NCI-H226 (cell line): ENCODE results near the gene PADI3.
"Not testable (repeated sequence)": the region's sequence is repeated elsewhere in the genome, so short reads cannot be mapped to it uniquely, and the experiment has no call there.

Experiments used
- DNase-seq: peaks from one replicate; pipeline ENCODE4 v3.0.0-alpha.2; 2015

PADI3 gene

DNA sequence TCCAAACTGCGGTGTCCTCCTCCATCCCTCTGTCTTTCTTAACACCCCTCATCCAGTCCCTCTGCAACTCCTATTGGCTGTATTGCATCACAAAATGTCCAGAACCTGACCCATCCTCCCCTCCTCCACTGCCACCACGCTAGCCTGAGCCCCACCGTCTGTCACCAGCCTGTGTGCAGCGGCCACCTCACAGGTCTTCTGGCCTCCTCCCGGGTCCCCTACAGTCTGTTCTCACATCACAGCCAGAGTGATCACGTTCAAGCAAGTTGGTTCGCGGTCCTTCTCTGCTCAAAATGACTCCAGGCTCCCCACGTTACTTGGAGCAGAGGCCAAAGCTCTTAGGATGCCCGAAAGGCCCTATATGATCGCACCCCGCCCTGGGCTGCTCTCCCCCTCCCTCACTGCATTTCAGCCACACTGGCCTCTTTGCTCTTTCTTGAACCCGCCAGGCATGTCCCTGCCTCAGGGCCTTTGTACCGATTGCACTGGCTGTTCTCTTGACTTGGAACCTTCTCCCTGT lies 56.7 kb downstream of the PADI3 start:
- DNase-seq = no peak

DNA sequence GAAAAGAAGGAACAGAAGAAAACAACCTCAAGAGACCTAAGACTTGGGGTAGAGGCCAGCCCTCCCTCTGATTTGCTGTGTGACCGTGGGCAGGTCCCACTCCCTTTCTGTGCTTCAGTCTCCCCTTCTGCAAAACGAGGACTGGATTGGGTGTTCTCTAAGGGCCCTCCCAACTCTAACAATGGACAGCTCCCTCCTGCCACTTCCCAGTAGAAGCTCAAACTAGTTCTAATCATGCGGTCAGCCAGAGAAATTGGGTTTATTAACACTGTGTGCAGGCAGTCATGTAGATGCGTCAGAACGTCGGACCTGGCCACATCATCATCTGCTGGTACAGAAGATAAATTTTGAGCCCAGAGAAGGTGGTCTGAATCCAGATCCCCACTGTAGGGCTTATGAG lies 57.5 kb downstream of the PADI3 start:
- no peak for DNase-seq

DNA sequence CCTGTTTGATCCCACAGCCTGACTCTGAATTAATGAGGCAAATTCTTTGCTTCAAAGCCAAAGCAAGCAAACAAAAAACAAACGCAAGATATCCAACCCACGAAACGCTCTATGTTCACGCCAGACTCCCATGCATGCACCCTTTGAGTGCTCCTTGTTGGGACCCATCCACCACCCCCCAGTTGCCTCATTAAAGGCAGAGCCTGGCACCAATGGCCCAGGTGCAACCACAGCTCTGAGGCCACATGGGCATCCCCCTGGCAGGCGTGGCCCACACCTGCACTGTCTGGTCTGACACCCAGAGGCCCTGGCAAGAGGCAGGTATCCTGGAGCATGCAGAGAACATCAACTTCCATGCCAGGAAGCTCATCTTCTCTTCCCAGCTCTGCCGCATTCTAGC lies 58.0 kb downstream of the PADI3 start:
- DNase-seq = no peak

DNA sequence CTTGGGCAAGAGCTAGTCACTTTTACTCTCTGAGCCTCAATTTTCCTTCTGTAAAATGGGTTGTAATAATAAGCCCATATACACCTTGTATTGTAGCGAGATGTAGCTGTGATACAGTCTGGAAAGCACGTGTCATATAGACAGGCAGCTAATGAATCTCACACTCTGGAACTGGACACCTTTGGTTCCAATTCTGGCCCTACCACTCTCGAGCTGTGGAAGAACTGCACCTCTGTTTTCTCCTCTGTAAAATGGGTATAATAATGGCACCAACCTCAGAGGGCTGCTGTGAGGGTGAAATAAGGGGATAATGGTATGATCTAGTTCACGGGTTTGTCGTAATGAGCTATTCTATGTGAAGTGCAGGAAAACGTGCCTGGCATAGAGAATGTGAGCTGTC lies 58.4 kb downstream of the PADI3 start:
- DNase-seq = no peak

DNA sequence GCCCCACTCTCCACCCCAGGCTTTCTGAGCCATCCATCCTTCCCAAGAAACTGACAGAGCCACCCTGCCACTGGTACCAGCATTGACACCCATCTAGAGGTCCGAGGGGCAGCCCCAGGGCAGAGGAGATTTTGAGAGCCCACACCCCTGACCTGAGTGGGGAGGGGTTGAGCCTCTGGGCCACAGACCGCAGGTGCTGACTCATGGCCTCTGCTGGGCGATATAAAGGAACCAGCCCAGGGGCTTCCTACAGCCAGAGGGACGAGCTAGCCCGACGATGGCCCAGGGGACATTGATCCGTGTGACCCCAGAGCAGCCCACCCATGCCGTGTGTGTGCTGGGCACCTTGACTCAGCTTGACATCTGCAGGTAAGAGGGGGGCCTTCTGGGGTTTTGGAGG lies 59.0 kb downstream of the PADI3 start, which contains the start of gene PADI4:
Gene PADI4, plus strand, starts transcription at position 252 of the 400 bp plus-strand sequence. Its CDS starts 26 bp downstream, at position 278.
- no peak for DNase-seq

DNA sequence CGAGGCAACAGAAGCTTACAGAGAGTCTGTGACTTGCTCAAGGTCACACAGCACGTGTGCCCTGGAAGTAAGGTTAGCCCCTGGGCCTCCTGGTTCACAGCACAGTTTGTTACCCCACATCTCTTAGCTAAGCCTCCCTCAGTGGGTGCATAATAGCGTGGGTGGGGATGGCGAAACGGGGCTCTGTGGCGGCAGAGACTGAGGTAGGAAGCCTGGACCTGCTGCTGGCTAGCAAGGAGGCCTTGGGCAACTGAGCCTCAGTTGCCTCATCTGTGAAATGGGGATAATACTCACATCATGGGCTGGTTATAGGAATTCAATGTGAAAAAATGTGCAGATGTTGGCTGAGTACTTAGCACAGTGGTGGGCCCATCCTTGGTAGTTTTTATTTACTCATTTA lies 59.7 kb downstream of the PADI3 start:
- no peak for DNase-seq

DNA sequence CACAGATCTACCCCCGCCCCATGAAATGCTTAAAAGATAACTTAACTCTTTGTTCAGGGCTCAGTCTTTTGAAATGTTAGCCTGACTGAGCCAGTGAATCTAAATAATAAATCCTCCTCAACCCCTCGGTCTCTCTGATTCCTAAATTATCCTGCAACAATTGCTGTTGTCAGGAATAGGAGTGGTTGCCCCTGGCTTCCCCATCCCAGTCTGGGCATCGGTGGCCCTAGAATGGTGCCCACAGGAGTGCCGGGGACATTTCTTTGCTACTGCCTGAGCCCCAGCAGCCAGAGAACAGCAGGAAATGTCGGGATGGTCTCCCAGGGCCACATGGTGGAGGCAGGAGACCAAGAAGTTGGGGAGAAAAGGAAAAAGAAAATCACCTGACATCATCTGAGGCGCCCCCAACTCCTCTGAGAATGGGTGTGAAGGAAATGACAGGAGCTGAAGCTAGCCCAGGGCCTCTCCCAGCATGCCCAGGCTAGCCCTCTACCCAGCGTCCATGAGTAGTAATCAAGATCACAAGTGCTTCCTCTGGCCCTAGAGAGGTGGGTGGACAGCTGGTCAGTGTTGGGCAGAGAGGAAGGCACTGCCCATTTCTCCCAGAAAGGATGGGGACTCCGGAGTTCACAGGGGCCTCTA lies 60.6 kb downstream of the PADI3 start:
- no peak for DNase-seq

DNA sequence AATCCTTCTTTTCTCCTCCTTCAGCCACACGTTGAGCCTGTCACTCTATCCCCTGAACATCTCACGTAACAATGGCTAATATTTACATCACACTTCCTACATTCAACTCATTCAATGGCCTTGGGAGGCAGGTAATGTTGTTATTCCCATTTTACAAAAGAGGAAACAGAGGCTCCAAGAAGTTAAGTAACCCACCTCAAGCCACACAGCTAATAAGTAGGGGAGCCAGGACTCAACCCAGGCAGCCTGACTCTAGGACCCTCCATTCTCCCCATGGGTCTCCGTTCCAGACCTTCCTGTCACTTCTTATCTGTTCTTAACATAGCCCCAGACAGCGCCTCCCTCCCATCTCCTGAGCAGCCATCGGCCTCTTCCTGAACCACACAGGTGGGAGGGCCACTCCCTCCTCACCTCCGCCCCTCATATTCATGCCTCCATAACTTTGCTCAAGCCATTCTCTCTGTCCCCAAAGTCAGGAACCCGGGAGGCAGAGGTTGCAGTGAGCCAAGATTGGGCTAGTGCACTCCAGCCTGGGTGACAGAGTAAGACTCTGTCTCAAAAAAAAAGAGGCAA lies 61.3 kb downstream of the PADI3 start:
- no peak for DNase-seq

DNA sequence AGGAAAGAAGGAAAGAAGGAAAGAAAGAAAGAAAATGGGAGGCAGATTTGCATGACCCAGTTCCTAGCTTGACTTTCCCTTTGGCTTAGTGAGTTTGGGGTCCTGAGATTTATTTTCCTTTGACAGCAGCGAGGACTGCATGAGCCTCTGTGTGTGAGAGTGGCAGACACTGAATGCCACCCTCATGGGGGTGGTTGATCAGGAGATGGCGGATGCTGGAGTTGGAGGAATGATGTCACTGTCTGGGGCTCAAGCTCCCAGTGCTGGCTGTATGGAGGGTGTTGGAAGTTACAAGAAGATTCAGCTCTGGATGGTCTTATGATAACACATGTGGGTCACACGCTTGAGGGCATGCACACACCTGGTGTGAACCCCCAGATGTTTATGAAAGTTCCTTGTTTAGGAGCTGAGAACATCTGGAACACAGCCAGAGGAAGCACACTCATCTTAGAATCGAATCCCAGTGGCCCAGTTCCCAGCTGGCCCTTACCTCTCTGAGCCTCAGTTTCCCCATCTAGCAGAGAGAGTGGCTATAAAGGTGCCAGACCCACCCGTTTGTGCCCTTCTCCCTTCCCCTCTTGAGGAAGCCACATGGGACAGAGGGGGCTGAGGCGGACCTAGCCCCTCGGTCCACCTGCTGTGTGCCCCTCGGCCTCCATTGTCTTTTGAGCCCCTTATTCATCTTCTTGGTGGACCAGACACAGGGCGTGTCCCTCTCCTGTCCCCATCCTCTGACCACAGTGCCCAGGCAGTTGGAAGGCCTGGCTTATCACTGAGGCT lies 64.8 kb downstream of the PADI3 start:
- DNase-seq = no peak

DNA sequence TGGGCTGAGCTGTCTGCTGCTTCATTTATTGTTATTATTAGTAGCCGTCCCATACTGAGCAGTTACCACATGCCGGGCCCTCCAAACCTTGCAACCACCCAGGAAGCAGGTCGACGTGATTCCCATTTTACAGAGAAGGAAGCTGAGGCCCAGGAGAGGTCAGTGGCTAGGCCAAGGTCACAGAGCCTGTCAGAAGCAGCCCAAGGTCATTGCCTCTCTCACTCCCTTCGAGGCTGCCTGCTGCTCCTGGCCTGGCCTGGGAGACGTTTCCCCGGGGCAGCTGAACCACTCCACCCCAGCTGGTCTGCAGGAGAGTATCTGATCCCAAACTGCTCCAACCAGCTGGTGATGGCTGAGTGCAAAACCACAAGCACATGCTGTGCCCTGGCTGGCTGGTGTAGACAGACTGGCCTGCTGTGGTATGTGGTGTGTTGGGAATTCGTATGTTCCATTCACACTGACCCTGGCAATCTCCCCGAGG lies 65.6 kb downstream of the PADI3 start:
- DNase-seq = no peak

DNA sequence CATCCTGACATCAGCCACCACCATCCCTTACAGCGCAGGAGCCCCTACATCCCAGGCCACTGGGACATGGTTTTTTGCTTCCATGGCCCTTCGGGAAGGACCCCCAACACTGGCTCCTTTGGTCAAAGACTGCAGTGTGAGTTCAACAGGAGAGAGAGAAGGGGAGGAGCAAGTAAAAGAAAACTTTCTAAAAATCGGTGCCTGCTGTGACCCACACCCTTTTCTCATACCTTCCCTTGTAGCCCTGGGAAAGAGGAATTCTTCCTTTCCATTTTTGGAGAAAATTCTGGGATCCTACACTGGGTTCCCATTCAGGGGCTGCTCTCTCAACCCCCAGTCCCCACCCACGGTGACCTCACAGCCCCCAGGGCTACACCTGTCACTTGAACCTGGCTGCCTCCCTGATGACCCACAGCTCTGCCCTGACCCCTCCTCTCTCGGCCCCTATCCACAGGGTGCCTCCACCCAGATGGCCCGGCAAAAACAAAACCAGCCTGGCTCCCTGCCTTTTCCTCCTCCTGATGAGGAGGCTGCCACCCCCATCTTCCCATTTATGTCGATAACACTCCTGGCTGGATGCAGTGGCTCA lies 66.7 kb downstream of the PADI3 start:
- DNase-seq = no peak

DNA sequence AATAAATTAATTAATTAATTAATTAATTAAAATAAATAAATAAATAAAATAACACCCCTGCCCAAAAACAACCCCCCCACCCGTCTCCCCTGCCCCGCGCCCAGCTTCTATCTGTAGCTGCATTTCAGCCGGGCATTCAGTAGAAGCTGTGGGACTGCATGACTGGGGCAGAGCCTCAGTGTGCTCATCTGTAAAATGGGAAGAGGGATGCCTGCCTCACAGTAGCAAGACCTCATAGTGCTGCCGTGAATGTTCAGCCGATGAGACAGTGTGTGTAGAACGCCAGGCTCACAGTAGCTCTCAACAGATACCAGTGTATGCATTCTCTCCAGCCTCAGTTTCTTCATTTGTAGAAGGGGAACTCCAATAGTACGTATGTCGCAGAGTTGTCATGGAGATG lies 67.8 kb downstream of the PADI3 start:
- no peak for DNase-seq

DNA sequence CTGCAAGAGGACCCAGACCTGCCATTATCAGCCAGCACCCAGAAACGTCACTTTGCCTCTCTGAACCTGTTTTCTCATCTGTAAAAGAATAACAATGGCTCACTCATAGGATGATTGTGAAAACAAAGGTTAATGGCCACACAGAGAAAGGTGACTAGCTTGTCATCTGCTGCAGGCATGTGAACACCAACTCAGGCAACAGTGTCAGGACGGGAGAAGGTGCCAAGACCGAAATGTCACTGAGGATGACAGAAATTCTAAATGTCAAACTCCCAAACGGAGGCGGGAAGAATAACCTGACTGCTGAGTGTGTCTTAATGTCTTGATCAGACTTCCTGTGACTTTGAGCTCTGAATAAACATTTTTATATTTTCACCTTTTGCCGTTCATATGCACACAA lies 69.4 kb downstream of the PADI3 start:
- DNase-seq = no peak

DNA sequence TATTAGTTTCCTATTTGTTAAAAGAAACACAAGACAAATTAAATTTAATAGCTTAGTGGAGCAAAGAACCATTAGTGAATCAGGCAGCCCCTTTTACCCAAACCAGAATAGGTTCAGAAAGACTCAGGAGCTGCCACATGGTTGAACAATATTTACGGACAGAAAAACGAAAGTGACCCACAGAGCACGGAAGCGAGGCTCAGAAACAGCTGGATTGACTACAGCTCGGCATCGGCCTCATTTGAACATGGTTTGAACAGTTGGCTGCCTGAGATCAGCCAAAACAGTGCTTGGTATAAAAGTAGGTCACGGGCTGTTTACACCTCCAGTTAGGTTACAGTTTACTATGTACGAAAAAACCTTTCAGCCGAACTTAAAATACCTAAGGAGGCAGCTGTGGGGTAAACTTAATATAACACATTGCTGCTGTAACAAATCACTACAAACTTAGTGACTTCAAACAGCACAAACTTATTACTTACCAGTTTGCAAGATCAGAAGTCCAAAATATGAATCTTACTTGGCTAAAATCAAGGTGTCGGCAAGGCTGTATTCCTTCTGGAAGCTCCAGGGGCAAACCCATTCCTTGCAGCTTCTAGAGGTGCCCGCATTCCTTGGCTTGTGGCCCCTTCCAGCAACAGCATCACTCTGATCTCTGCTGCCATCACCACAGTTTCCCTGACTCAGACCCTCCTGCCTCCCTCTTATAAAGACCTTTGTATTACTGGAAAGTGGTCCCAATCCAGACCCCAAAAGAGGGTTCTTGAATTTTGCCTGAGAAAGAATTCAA lies 70.9 kb downstream of the PADI3 start:
- no peak for DNase-seq

DNA sequence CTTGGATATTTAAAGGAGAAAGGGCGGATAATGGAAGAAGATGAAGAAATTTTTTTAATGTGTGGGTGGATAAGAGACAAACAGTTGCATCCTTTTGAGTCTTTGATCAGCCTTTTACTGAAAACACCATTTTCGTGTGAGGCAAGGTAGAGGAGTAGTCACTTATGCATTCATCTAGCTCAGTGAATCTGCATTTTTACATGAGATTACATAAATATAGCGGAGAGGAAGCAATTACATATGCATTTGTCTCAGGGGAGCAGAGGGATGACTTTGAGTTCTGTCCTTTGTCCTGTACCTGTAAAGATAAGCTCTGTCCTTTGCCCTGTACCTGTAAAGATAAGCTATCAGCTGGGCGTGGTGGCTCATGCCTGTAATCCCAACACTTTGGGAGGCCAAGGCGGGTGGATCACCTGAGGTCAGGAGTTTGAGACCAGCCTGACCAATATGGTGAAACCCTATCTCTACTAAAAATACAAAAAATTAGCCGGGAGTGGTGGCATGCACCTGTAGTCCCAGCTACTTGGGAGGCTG lies 73.0 kb downstream of the PADI3 start:
- DNase-seq = not testable (repeated sequence)

DNA sequence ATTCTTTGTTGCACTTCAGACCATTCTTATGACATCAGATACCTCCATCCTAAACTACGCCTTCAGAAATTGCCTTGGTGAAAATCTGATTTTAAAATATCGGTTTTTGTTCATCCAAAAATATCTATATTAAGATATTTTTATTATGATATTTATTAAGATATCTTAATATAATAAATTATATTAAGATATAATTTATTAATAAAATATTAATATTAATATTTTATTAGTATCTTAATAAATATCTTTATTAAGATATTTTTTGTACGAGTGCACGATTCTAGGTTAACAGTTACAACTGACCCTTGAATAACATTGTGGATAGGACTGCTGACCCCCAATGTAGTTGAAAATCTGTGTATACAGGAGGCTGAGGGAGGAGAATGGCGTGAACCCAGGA lies 80.0 kb downstream of the PADI3 start:
- DNase-seq = no peak

DNA sequence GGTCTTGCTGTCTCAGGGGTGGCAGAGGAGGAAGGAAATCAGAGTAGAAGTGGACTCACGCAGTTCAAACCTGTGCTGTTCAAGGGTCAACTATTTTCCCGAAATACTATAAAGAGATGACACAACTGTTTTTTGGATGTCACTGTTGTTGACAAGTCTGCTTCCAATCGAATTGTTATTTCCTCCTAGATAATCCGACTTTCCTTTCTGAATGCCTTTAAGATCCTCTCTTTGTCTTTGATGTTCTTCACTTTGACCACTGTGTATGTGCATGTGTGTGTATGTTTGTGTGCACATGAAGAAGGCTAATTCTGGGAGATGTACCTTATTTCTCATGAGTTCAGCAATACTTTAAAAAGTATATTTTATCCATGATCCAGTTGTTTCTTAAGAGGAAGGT lies 80.7 kb downstream of the PADI3 start:
- DNase-seq = no peak

DNA sequence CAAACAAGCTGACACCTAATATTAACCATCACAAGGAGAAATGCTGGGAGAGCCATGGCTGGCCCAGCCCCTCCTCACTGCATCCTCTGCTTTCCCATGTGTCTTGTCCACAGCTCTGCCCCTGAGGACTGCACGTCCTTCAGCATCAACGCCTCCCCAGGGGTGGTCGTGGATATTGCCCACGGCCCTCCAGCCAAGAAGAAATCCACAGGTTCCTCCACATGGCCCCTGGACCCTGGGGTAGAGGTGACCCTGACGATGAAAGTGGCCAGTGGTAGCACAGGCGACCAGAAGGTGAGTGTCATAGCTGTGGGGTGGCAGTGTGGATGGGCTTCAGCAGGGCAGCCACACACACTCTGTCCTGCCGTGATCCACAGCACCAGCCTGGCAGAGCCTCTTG lies 82.0 kb downstream of the PADI3 start:
- DNase-seq = no peak

DNA sequence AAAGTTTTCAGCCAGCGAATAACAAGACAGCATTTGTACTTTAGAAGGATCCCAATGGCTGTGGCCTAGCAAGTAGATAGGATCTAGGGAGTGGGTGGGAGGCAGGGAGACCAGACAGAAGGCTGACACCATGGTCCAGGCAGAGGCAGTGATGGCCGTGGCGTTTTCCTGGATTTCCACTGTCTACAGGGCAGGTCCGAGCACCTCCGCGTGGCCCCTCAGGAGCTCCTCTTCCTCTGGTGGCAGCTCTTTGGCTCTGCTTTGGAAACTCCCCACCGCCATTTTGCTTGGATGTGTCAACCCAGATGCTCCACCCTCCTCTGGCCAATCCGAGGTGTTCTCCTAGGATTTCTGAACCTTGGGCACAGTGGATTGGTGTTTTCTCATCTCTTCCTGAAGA lies 84.2 kb downstream of the PADI3 start:
- no peak for DNase-seq
